WTC11 (cell line): ENCODE data around the gene CTCF. TPM values are rescaled to one million over a fixed set of nuclear protein-coding genes. Genes with fewer than 3 reads are reported as not detected.

Experiments
- ATAC-seq: fragments of 200-7000 bp; cut with Tn5 transposase; 2 replicates; pipeline ENCODE4 v1.10.0; 2021; ENCODE audit warnings: mild to moderate bottlenecking, moderate library complexity
- CTCF ChIA-PET: fragments of 300-600 bp; sonication (Branson Sonifier 250); formaldehyde crosslinking; loops from one replicate; lab custom pipeline; 2021; ENCODE audit warnings: antibody characterized with exemption; lab: Charles Lee
- POLR2A ChIA-PET: fragments of 350-600 bp; sonication (Branson Sonifier 250); formaldehyde crosslinking; loops from one replicate; lab custom pipeline; 2021; ENCODE audit warnings: antibody characterized with exemption; lab: Charles Lee
- DNase-seq: peaks from one replicate; pipeline ENCODE4 v3.0.0; 2021; ENCODE audit warnings: low spot score
- H3K27ac Mint-ChIP-seq: 2 replicates; pipeline ENCODE4 v1.8.0; 2021; ENCODE audit warnings: mixed read lengths
- H3K27me3 Mint-ChIP-seq: 2 replicates; pipeline ENCODE4 v1.8.0; 2021; ENCODE audit warnings: low read depth, mild to moderate bottlenecking, moderate library complexity, mixed read lengths
- H3K36me3 Mint-ChIP-seq: 2 replicates; pipeline ENCODE4 v1.8.0; 2021; ENCODE audit warnings: mixed read lengths
- H3K4me1 Mint-ChIP-seq: 2 replicates; pipeline ENCODE4 v1.8.0; 2022; ENCODE audit warnings: mixed read lengths
- H3K4me3 Mint-ChIP-seq: 2 replicates; pipeline ENCODE4 v1.8.0; 2021; ENCODE audit warnings: mild to moderate bottlenecking, moderate library complexity, mixed read lengths
- H3K9me3 Mint-ChIP-seq: 2 replicates; pipeline ENCODE4 v1.8.0; 2021; ENCODE audit warnings: mixed read lengths
- CREM ChIP-seq: sonication (generic); formaldehyde crosslinking; IDR thresholded peaks from 2 replicates; pipeline ENCODE4 v1.8.1; 2022; ENCODE audit warnings: mild to moderate bottlenecking, missing genetic modification reagents, moderate library complexity
- ETV6 ChIP-seq: sonication (generic); formaldehyde crosslinking; IDR thresholded peaks from 2 replicates; pipeline ENCODE4 v1.8.1; 2022; ENCODE audit warnings: mild to moderate bottlenecking, missing genetic modification reagents
- FOXJ3 ChIP-seq: sonication (generic); formaldehyde crosslinking; IDR thresholded peaks from 2 replicates; pipeline ENCODE4 v1.9.0; 2021; ENCODE audit warnings: missing genetic modification reagents, mild to moderate bottlenecking, borderline replicate concordance
- HMGA2 ChIP-seq: fragments of 250-450 bp; sonication (Bioruptor Pico); IDR thresholded peaks from 2 replicates; pipeline ENCODE4 v1.4.0; 2021; ENCODE audit warnings: mild to moderate bottlenecking, moderate library complexity
- MYBL2 ChIP-seq: sonication (generic); formaldehyde crosslinking; IDR thresholded peaks from 2 replicates; pipeline ENCODE4 v1.8.1; 2023; ENCODE audit warnings: mild to moderate bottlenecking, moderate library complexity, missing genetic modification reagents
- PRRX2 ChIP-seq: fragments of 250-450 bp; sonication (Bioruptor Pico); IDR thresholded peaks from 2 replicates; pipeline ENCODE4 v1.8.0; 2021; ENCODE audit warnings: mild to moderate bottlenecking
- SMAD3 ChIP-seq: sonication (generic); formaldehyde crosslinking; IDR thresholded peaks from 2 replicates; pipeline ENCODE4 v1.8.0; 2022; ENCODE audit warnings: missing genetic modification reagents, mild to moderate bottlenecking, borderline replicate concordance
- SOX15 ChIP-seq: fragments of 250-450 bp; sonication (Bioruptor Pico); IDR thresholded peaks from 2 replicates; pipeline ENCODE4 v1.9.0; 2021; ENCODE audit warnings: mild to moderate bottlenecking
- SP1 ChIP-seq: sonication (generic); formaldehyde crosslinking; conservative IDR thresholded peaks from 2 replicates; pipeline ENCODE4 v1.8.1; 2022; ENCODE audit warnings: missing genetic modification reagents
- TEAD4 ChIP-seq: sonication (generic); formaldehyde crosslinking; IDR thresholded peaks from 2 replicates; pipeline ENCODE4 v1.8.0; 2022; ENCODE audit warnings: mild to moderate bottlenecking, missing genetic modification reagents
- TP53 ChIP-seq: sonication (generic); formaldehyde crosslinking; IDR thresholded peaks from 2 replicates; pipeline ENCODE4 v1.8.1; 2023; ENCODE audit warnings: mild to moderate bottlenecking, missing genetic modification reagents
- ZBTB21 ChIP-seq: sonication (generic); formaldehyde crosslinking; IDR thresholded peaks from 2 replicates; pipeline ENCODE4 v1.8.1; 2023; ENCODE audit warnings: mild to moderate bottlenecking, missing genetic modification reagents, borderline replicate concordance
- ZNF263 ChIP-seq: sonication (generic); formaldehyde crosslinking; IDR thresholded peaks from 2 replicates; pipeline ENCODE4 v1.8.1; 2022; ENCODE audit warnings: low read depth, mild to moderate bottlenecking, moderate library complexity, missing genetic modification reagents
- ZNF416 ChIP-seq: fragments of 250-450 bp; sonication (Bioruptor Pico); IDR thresholded peaks from 2 replicates; pipeline ENCODE4 v1.9.0; 2021; ENCODE audit warnings: mild to moderate bottlenecking, inconsistent platforms
- total RNA-seq: library from RNA; stranded (reverse); gene quantifications from 3 replicates; pipeline ENCODE4 v1.2.3, GENCODE V29; 2021
- TF ChIP-seq, protein P1 (sequence below): fragments of 250-450 bp; sonication (Bioruptor Pico); IDR thresholded peaks from 2 replicates; pipeline ENCODE4 v1.9.0; 2021; ENCODE audit warnings: mild to moderate bottlenecking
- TF ChIP-seq, protein P2 (sequence below): fragments of 250-450 bp; sonication (Bioruptor Pico); IDR thresholded peaks from 2 replicates; pipeline ENCODE4 v1.9.0; 2021; ENCODE audit warnings: mild to moderate bottlenecking, borderline replicate concordance
- TF ChIP-seq, protein P3 (sequence below): sonication (generic); formaldehyde crosslinking; IDR thresholded peaks from 2 replicates; pipeline ENCODE4 v1.8.0; 2022; ENCODE audit warnings: mild to moderate bottlenecking, missing genetic modification reagents

CTCF gene
- total RNA-seq, 1 experiment from 2014 or later, result 55.4 TPM

DNA sequence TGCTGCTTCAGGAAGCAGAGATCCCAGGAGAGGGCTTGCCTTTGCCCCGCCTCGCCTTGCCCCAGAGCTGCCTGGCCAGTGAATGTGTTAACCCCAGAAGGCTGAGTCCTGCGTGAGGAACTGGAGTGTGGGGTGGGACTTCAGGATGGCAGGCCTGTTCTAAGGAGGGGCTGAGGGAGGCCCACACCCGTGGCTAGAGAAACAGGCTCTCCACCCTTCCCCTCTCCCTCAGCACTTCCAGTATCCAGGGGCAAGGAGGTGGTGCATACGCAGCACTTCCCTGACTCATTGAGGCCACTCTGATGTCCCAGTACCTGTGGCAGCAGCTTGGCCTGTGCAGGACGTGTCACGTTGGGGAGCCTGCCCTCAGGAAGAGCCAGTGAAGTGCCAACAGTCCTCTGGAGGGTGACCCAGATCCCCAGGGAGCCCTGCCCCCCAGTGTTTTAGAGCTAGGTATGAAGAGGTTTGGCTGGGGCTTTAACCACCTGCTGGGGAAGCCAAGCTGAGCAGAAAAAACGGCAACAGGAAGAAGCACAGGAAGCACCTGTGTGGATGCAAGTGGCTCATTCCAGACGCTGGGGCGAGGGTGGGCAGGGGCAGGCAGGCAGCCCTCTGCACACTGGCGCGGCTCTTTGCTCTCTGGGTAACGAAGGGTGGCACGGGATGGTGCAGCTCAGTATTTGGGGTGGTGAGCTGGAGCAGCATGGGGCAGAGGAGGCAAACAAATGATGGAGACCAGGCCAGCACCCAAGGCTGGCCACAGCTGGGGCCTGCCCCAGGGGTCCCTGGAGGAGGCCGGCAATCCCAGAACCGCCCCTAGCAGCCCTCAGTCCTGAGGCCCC lies 14.7 kb upstream of the CTCF start:
- H3K36me3 Mint-ChIP-seq, result no peaks in the 10 kb centered on the region
- DNase-seq (no peak), ATAC-seq (peak; percentile 2; the same call in 1 of the 2 replicates)
- TF ChIP-seq ZNF416 (CRISPR knock-in tag) (no peak), ZNF263 (CRISPR knock-in tag) (no peak), SOX15 (CRISPR knock-in tag) (no peak), MYBL2 (no peak), FOXJ3 (no peak), CREM (CRISPR knock-in tag) (no peak)
- TF ChIP-seq, protein P1, sequence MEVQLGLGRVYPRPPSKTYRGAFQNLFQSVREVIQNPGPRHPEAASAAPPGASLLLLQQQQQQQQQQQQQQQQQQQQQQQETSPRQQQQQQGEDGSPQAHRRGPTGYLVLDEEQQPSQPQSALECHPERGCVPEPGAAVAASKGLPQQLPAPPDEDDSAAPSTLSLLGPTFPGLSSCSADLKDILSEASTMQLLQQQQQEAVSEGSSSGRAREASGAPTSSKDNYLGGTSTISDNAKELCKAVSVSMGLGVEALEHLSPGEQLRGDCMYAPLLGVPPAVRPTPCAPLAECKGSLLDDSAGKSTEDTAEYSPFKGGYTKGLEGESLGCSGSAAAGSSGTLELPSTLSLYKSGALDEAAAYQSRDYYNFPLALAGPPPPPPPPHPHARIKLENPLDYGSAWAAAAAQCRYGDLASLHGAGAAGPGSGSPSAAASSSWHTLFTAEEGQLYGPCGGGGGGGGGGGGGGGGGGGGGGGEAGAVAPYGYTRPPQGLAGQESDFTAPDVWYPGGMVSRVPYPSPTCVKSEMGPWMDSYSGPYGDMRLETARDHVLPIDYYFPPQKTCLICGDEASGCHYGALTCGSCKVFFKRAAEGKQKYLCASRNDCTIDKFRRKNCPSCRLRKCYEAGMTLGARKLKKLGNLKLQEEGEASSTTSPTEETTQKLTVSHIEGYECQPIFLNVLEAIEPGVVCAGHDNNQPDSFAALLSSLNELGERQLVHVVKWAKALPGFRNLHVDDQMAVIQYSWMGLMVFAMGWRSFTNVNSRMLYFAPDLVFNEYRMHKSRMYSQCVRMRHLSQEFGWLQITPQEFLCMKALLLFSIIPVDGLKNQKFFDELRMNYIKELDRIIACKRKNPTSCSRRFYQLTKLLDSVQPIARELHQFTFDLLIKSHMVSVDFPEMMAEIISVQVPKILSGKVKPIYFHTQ, result no peak
- no peak overlapping the region for H3K4me3 Mint-ChIP-seq
- H3K4me1 Mint-ChIP-seq, result peaks cover 7% of the 10 kb centered on the region
- H3K27me3 Mint-ChIP-seq, result peaks cover 8% of the 10 kb centered on the region
- no peaks in the 10 kb centered on the region for H3K9me3 Mint-ChIP-seq
- ChIA-PET POLR2A (interaction anchor here (1.1 to 2.4 kb wide), 4 partner anchors 10 to 98 kb away, joined by 3 to 9 read pairs (median 6); partner anchors contain the start of genes CARMIL2 and CTCF), CTCF (interaction anchor here (0.5 to 6.1 kb wide), 52 partner anchors 8 to 395 kb away, joined by 3 to 197 read pairs (median 5); partner anchors contain the start of genes ACD, ATP6V0D1, C16orf86 and CARMIL2)
- H3K27ac Mint-ChIP-seq, result peak overlapping the region; percentile 70; the same call in 1 of the 2 replicates

DNA sequence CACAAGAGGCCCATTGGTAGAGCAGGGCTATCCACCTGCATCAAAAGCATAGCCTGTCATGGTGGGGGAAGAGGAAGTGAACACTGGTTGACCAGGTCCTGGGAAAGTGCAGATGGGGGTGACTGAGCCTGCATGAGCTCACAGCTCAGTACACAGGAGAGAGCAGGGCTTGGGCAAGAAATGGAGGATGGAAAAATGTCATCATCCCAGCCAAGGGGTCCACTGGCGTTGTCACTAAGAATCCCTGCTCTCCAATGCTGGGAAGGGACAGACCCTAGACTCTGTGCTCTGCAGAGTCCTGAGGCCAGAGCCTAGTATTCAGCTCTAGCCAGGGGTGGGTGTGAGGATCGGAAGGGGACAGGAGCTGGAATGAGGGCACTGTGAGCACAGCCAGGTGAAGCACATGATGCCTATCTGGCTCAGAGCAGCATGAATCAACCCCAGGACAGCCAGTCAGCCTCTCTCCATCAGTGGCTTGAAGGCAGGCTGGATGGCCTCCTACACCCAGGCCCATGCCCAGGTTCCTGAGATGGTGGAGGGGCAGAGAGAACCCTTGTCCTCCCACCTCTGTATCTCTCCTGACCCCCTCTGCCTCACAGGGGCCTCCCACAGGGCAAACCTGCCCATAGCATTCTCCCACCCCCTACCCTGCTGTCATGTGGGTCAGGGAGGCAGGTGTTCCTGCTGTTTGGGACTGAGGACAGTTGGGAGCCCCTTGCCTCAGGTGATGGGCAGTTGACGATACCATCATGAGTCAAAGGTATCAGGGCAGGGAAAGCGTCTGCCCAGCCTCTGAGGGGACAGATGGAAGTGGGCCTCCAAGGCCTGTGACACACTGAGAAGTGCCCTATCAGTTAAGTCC lies 13.8 kb upstream of the CTCF start:
- peaks cover 8% of the 10 kb centered on the region for H3K27me3 Mint-ChIP-seq
- H3K36me3 Mint-ChIP-seq, result no peaks in the 10 kb centered on the region
- ChIA-PET POLR2A (interaction anchor here (2.4 kb wide), 1 partner anchor 13 kb away, joined by 7 read pairs; no protein-coding TSS in a partner anchor), CTCF (interaction anchor here (0.5 to 6.1 kb wide), 11 partner anchors 11 to 394 kb away, joined by 3 to 197 read pairs (median 26); partner anchors contain the start of genes ACD, C16orf86, CARMIL2 and CTCF)
- TF ChIP-seq ZBTB21 (no peak), ETV6 (no peak), SP1 (CRISPR knock-in tag) (no peak), SOX15 (CRISPR knock-in tag) (no peak), TP53 (CRISPR knock-in tag) (no peak), TEAD4 (no peak), HMGA2 (CRISPR knock-in tag) (no peak), ZNF263 (CRISPR knock-in tag) (no peak), FOXJ3 (no peak), SMAD3 (CRISPR knock-in tag) (no peak), PRRX2 (CRISPR knock-in tag) (no peak)
- TF ChIP-seq, protein P2, sequence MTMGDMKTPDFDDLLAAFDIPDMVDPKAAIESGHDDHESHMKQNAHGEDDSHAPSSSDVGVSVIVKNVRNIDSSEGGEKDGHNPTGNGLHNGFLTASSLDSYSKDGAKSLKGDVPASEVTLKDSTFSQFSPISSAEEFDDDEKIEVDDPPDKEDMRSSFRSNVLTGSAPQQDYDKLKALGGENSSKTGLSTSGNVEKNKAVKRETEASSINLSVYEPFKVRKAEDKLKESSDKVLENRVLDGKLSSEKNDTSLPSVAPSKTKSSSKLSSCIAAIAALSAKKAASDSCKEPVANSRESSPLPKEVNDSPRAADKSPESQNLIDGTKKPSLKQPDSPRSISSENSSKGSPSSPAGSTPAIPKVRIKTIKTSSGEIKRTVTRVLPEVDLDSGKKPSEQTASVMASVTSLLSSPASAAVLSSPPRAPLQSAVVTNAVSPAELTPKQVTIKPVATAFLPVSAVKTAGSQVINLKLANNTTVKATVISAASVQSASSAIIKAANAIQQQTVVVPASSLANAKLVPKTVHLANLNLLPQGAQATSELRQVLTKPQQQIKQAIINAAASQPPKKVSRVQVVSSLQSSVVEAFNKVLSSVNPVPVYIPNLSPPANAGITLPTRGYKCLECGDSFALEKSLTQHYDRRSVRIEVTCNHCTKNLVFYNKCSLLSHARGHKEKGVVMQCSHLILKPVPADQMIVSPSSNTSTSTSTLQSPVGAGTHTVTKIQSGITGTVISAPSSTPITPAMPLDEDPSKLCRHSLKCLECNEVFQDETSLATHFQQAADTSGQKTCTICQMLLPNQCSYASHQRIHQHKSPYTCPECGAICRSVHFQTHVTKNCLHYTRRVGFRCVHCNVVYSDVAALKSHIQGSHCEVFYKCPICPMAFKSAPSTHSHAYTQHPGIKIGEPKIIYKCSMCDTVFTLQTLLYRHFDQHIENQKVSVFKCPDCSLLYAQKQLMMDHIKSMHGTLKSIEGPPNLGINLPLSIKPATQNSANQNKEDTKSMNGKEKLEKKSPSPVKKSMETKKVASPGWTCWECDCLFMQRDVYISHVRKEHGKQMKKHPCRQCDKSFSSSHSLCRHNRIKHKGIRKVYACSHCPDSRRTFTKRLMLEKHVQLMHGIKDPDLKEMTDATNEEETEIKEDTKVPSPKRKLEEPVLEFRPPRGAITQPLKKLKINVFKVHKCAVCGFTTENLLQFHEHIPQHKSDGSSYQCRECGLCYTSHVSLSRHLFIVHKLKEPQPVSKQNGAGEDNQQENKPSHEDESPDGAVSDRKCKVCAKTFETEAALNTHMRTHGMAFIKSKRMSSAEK (CRISPR knock-in tag), result no peak
- TF ChIP-seq, protein P3, sequence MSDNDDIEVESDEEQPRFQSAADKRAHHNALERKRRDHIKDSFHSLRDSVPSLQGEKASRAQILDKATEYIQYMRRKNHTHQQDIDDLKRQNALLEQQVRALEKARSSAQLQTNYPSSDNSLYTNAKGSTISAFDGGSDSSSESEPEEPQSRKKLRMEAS (CRISPR knock-in tag), result no peak
- H3K27ac Mint-ChIP-seq, result no peak overlapping the region; the same call in 1 of the 2 replicates
- H3K4me1 Mint-ChIP-seq, result peaks cover 7% of the 10 kb centered on the region
- no peak overlapping the region for H3K4me3 Mint-ChIP-seq
- DNase-seq (no peak), ATAC-seq (no peak)
- no peaks in the 10 kb centered on the region for H3K9me3 Mint-ChIP-seq
